ENCODE measurements around the gene COL6A3.

DNA sequence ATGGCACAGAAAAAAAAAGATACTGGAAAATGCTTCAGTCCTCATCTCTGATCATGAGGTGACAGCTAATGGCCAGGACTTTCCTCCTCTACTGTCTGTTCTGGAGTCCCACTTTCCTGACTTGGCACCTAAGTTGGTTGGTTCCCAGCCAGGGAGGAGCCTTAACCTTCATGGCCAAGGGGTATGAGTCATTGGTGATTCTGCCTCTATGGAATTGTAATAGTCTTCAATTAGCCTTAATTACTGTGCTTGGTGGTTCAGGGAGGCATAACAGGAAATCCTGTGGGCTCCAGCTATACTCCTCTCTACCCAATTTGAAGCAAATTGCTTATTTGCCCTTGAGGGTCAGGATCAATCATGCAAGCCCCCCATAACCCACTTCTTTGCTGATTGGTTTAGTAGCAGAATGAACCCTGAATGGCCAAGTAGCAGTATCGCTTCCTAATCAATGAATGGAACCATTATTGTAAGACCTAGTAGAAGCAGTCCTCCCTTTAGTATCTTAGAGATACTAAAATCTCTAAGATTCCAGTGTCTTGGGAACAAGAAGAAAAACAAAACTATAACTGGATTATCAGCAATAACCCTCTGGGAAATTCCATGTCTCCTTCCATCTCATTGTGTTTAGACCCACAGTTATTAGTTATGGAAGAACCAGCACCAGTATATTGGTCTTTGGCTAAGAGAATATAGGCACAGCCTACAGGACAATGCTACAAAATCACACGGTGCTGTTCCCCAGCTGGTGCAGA, 109.0 kb downstream of the COL6A3 start:
- TF ChIP-seq, protein P1, sequence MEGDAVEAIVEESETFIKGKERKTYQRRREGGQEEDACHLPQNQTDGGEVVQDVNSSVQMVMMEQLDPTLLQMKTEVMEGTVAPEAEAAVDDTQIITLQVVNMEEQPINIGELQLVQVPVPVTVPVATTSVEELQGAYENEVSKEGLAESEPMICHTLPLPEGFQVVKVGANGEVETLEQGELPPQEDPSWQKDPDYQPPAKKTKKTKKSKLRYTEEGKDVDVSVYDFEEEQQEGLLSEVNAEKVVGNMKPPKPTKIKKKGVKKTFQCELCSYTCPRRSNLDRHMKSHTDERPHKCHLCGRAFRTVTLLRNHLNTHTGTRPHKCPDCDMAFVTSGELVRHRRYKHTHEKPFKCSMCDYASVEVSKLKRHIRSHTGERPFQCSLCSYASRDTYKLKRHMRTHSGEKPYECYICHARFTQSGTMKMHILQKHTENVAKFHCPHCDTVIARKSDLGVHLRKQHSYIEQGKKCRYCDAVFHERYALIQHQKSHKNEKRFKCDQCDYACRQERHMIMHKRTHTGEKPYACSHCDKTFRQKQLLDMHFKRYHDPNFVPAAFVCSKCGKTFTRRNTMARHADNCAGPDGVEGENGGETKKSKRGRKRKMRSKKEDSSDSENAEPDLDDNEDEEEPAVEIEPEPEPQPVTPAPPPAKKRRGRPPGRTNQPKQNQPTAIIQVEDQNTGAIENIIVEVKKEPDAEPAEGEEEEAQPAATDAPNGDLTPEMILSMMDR (IDR thresholded peaks at IDR 0.05), result no peak
- no peak for TF ChIP-seq POLR2A (IDR thresholded peaks at IDR 0.05)
- no peak for TF ChIP-seq POLR2AphosphoS5 (IDR thresholded peaks at IDR 0.05)
